Type B pancreatic cell (in vitro differentiated cells): ENCODE results near the gene CRHR2. TPM values are rescaled to one million over a fixed set of nuclear protein-coding genes. Genes with fewer than 3 reads are reported as not detected.

Experiments
- DNase-seq: peaks from one replicate; pipeline ENCODE4 v3.0.0; 2021; ENCODE audit warnings: mixed read lengths; ENCODE audit not compliant: unreplicated experiment; ENCODE audit errors: extremely low spot score
- H3K27ac Mint-ChIP-seq: 2 replicates; pipeline ENCODE4 v1.8.0; 2021; ENCODE audit warnings: mild to moderate bottlenecking, mixed read lengths
- H3K27me3 Mint-ChIP-seq: 2 replicates; pipeline ENCODE4 v1.8.0; 2021; ENCODE audit warnings: mixed read lengths
- H3K36me3 Mint-ChIP-seq: 2 replicates; pipeline ENCODE4 v1.8.0; 2021; ENCODE audit warnings: mixed read lengths
- H3K4me1 Mint-ChIP-seq: one replicate; pipeline ENCODE4 v1.8.0; 2021; ENCODE audit warnings: mixed read lengths; ENCODE audit not compliant: unreplicated experiment
- H3K4me3 Mint-ChIP-seq: 2 replicates; pipeline ENCODE4 v1.8.0; 2021; ENCODE audit warnings: mild to moderate bottlenecking, mixed read lengths
- H3K9me3 Mint-ChIP-seq: 2 replicates; pipeline ENCODE4 v1.8.0; 2021; ENCODE audit warnings: mixed read lengths
- CTCF ChIP-seq: fragments of 200-600 bp; sonication (generic); conservative IDR thresholded peaks from 2 replicates; pipeline ENCODE4 v1.5.0; 2021; ENCODE audit warnings: antibody characterized with exemption, mild to moderate bottlenecking
- total RNA-seq: library from RNA; stranded (reverse); gene quantifications from 2 replicates; pipeline ENCODE4 v1.2.1, GENCODE V29; 2021; ENCODE audit warnings: low replicate concordance

Gene CRHR2
- total RNA-seq, 1 donor from 2014 or later, result 0.27 TPM

GRCh38 chr7:30728591-30729100 lies 46.4 kb upstream of the CRHR2 start:
- no peaks in the 10 kb centered on the region for H3K36me3 Mint-ChIP-seq
- no peak overlapping the region for H3K27ac Mint-ChIP-seq
- H3K4me3 Mint-ChIP-seq, result no peak overlapping the region
- no peak for DNase-seq
- TF ChIP-seq CTCF, result no peak
- H3K9me3 Mint-ChIP-seq, result no peaks in the 10 kb centered on the region
- no peaks in the 10 kb centered on the region for H3K4me1 Mint-ChIP-seq
- peaks cover 51% of the 10 kb centered on the region for H3K27me3 Mint-ChIP-seq

GRCh38 chr7:30727061-30727945 lies 45.0 kb upstream of the CRHR2 start:
- Mint-ChIP-seq H3K27me3 (peaks cover 55% of the 10 kb centered on the region), H3K27ac (no peak overlapping the region), H3K4me3 (no peak overlapping the region), H3K4me1 (no peaks in the 10 kb centered on the region), H3K9me3 (peaks cover 4% of the 10 kb centered on the region), H3K36me3 (no peaks in the 10 kb centered on the region)
- no peak for DNase-seq
- no peak for TF ChIP-seq CTCF

GRCh38 chr7:30726296-30727006 lies 44.2 kb upstream of the CRHR2 start:
- Mint-ChIP-seq H3K27ac (no peak overlapping the region), H3K36me3 (no peaks in the 10 kb centered on the region), H3K9me3 (peaks cover 6% of the 10 kb centered on the region), H3K4me3 (no peak overlapping the region), H3K4me1 (no peaks in the 10 kb centered on the region), H3K27me3 (peaks cover 48% of the 10 kb centered on the region)
- TF ChIP-seq CTCF, result no peak
- DNase-seq, result no peak

- no peaks in the 10 kb centered on the region for H3K4me1 Mint-ChIP-seq
- H3K9me3 Mint-ChIP-seq, result peaks cover 11% of the 10 kb centered on the region
- H3K36me3 Mint-ChIP-seq, result no peaks in the 10 kb centered on the region
- no peak overlapping the region for H3K27ac Mint-ChIP-seq
- no peak for TF ChIP-seq CTCF
- DNase-seq, result no peak
- H3K4me3 Mint-ChIP-seq, result no peak overlapping the region
- H3K27me3 Mint-ChIP-seq, result peaks cover 29% of the 10 kb centered on the region
These were observed 41.5 kb upstream of the CRHR2 start for GRCh38 chr7:30723776-30724175.

GRCh38 chr7:30722671-30723070 lies 40.4 kb upstream of the CRHR2 start:
- TF ChIP-seq CTCF, result no peak
- no peak for DNase-seq
- Mint-ChIP-seq H3K27ac (no peak overlapping the region), H3K9me3 (peaks cover 21% of the 10 kb centered on the region), H3K36me3 (no peaks in the 10 kb centered on the region), H3K4me1 (no peaks in the 10 kb centered on the region), H3K4me3 (no peak overlapping the region), H3K27me3 (peaks cover 21% of the 10 kb centered on the region)
